ENCODE measurements around the gene PROZ.

Gene PROZ

GRCh38 chr13:113142876-113143275, 15.6 kb upstream of the PROZ start:
- no peak overlapping the region for H3K4me3 ChIP-seq (ENCODE audit: low read depth, low read length)
- no peak for DNase-seq (ENCODE audit: low read depth, low spot score)
- in situ Hi-C loops (cut with HindIII; ENCODE audit: low sequenced_read_pairs): no loop called here
- TF ChIP-seq, protein P1, sequence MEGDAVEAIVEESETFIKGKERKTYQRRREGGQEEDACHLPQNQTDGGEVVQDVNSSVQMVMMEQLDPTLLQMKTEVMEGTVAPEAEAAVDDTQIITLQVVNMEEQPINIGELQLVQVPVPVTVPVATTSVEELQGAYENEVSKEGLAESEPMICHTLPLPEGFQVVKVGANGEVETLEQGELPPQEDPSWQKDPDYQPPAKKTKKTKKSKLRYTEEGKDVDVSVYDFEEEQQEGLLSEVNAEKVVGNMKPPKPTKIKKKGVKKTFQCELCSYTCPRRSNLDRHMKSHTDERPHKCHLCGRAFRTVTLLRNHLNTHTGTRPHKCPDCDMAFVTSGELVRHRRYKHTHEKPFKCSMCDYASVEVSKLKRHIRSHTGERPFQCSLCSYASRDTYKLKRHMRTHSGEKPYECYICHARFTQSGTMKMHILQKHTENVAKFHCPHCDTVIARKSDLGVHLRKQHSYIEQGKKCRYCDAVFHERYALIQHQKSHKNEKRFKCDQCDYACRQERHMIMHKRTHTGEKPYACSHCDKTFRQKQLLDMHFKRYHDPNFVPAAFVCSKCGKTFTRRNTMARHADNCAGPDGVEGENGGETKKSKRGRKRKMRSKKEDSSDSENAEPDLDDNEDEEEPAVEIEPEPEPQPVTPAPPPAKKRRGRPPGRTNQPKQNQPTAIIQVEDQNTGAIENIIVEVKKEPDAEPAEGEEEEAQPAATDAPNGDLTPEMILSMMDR (IDR thresholded peaks at IDR 0.05; ENCODE audit: low read depth, low read length): no peak

- H3K4me3 ChIP-seq (ENCODE audit: low read depth, low read length): no peak overlapping the region
- TF ChIP-seq, protein P1 (IDR thresholded peaks at IDR 0.05; ENCODE audit: low read depth, low read length): no peak
- DNase-seq (ENCODE audit: low read depth, low spot score): no peak
- in situ Hi-C loops (cut with HindIII; ENCODE audit: low sequenced_read_pairs): no loop called here
These were observed 14.8 kb upstream of the PROZ start for GRCh38 chr13:113143466-113144254.

DNA sequence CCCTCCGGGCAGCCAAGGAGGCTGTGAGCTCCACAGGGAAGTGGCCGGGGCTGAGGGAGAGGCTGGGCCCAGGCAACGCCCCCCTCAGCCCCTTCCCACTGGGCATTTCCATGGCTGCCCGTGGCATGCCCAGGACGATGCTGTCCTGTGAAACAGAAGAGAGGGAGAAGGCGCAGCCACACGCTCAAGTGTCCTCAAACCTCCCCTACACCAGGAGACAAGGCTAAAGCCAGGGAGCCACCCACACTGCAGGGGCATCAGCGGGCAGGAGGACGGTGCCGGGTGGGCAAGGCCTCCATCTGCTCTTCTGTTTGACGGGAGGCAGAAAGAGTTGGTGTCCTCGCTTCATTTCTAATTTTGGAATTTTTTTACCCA, 14.2 kb upstream of the PROZ start:
- TF ChIP-seq, protein P1 (IDR thresholded peaks at IDR 0.05; ENCODE audit: low read depth, low read length): no peak
- H3K4me3 ChIP-seq (ENCODE audit: low read depth, low read length): no peak overlapping the region
- DNase-seq (ENCODE audit: low read depth, low spot score): no peak
- in situ Hi-C loops (cut with HindIII; ENCODE audit: low sequenced_read_pairs): no loop called here

- TF ChIP-seq, protein P1 (IDR thresholded peaks at IDR 0.05; ENCODE audit: low read depth, low read length): no peak
- no peak overlapping the region for H3K4me3 ChIP-seq (ENCODE audit: low read depth, low read length)
- in situ Hi-C loops (cut with HindIII; ENCODE audit: low sequenced_read_pairs): no loop called here
- DNase-seq (ENCODE audit: low read depth, low spot score): no peak
These were observed 13.0 kb upstream of the PROZ start for GRCh38 chr13:113145496-113145895.

GRCh38 chr13:113145911-113146598, 12.4 kb upstream of the PROZ start:
- no peak for DNase-seq (ENCODE audit: low read depth, low spot score)
- in situ Hi-C loops (cut with HindIII; ENCODE audit: low sequenced_read_pairs): no loop called here
- TF ChIP-seq, protein P1 (IDR thresholded peaks at IDR 0.05; ENCODE audit: low read depth, low read length): no peak
- no peak overlapping the region for H3K4me3 ChIP-seq (ENCODE audit: low read depth, low read length)

DNA sequence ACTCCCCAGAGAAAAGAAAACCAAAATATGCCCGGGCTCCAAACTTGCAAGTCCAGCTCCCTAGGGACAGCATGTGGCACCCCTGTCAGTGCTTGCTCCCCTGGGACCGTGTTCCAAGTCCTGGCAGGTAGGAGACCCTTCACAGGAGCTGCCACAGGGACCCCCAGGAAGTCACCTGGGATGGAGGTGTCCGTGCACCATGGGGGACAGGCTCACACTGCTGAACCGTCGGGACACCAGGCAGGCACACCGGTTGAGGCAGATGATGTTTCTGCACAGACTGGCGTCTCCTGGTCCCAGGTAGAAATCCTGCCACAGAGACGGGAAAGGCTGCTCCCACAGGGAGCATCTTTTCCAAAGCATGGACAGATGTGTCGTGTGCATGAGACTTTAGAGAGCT, 11.7 kb upstream of the PROZ start:
- DNase-seq (ENCODE audit: low read depth, low spot score): no peak
- H3K4me3 ChIP-seq (ENCODE audit: low read depth, low read length): no peak overlapping the region
- in situ Hi-C loops (cut with HindIII; ENCODE audit: low sequenced_read_pairs): no loop called here
- TF ChIP-seq, protein P1 (IDR thresholded peaks at IDR 0.05; ENCODE audit: low read depth, low read length): no peak

Data from astrocyte of the spinal cord (primary cell).